Thoracic aorta (tissue), 2 donors: Measurements from ENCODE around the gene CCDC66. TPM values are rescaled to one million over a fixed set of nuclear protein-coding genes. Genes with fewer than 3 reads are reported as not detected.
A peak's percentile ranks its signal among the peaks of the same experiment; 100 is the strongest.
"Not testable (repeated sequence)": the region's sequence is repeated elsewhere in the genome, so short reads cannot be mapped to it uniquely, and the experiment has no call there.

ENCODE experiments used
- ATAC-seq: fragments of 150-250 bp; one replicate; pipeline ENCODE4 v1.8.0; 2017; ENCODE audit warnings: low read depth; ENCODE audit not compliant: insufficient number of reproducible peaks, low FRiP score
- DNase-seq: peaks from one replicate; pipeline ENCODE4 v3.0.0-alpha.2; 2020; ENCODE audit warnings: low spot score
- H3K27ac ChIP-seq, 2 donors: fragments of 200-600 bp; sonication (generic); 1 replicate in 1 of 2; 2 replicates in 1 of 2; pipeline ENCODE4 v1.5.1; 2016; ENCODE audit warnings: mild to moderate bottlenecking in 2 of 2, moderate library complexity in 2 of 2
- H3K27me3 ChIP-seq: fragments of 200-600 bp; sonication (generic); replicated peaks from 2 replicates; pipeline ENCODE4 v1.6.0; 2016; ENCODE audit warnings: mild to moderate bottlenecking; ENCODE audit not compliant: insufficient read depth
- H3K36me3 ChIP-seq: fragments of 200-600 bp; sonication (generic); one replicate; pipeline ENCODE4 v1.5.1; 2016
- H3K4me1 ChIP-seq, 2 donors: fragments of 200-600 bp; sonication (generic); 1 replicate in 1 of 2; 2 replicates in 1 of 2; pipeline versions ENCODE4 v1.5.1 to v1.6.0; 2016; ENCODE audit warnings: low read depth in 2 of 2, mild to moderate bottlenecking in 1 of 2; ENCODE audit not compliant: control insufficient read depth in 1 of 2
- H3K4me3 ChIP-seq: fragments of 200-600 bp; sonication (generic); 2 replicates; pipeline ENCODE4 v1.5.1; 2016; ENCODE audit warnings: mild to moderate bottlenecking
- H3K9me3 ChIP-seq: fragments of 200-600 bp; sonication (generic); 2 replicates; pipeline ENCODE4 v1.5.1; 2016
- CTCF ChIP-seq: fragments of 200-600 bp; sonication (generic); IDR thresholded peaks from one replicate; pipeline ENCODE4 v1.5.1; 2019; ENCODE audit warnings: antibody characterized with exemption
- total RNA-seq, 2 donors: library from RNA; depleted of rRNA; stranded (reverse); fragments of >200 nt; gene quantifications; one replicate each; pipeline versions ENCODE4 v1.1.0 to v1.2.3, GENCODE V29; 2016

The CCDC66 gene
- total RNA-seq, 2 donors from 2014 or later = 11.0 to 98.1 TPM

- Histone ChIP-seq H3K4me3 (no peak overlapping the region), H3K4me1 (no peaks in the 10 kb centered on the region), H3K27me3 (no peaks in the 10 kb centered on the region), H3K27ac (no peak overlapping the region), H3K36me3 (no peaks in the 10 kb centered on the region), H3K9me3 (no peaks in the 10 kb centered on the region)
- DNase-seq (no peak), ATAC-seq (no peak)
- TF ChIP-seq CTCF = no peak
Measured at GRCh38 chr3:56547486-56547885, 9.5 kb upstream of the CCDC66 start.

GRCh38 chr3:56557831-56558170, 826 bp downstream of the CCDC66 start:
- H3K27me3 ChIP-seq = no peaks in the 10 kb centered on the region
- H3K36me3 ChIP-seq = peaks cover 2% of the 10 kb centered on the region
- no peak for DNase-seq
- peaks cover 11 to 13% of the 10 kb centered on the region in 2 donors for H3K4me1 ChIP-seq
- peak overlapping the region; percentile 89 for H3K4me3 ChIP-seq
- no peak for TF ChIP-seq CTCF
- H3K9me3 ChIP-seq = no peaks in the 10 kb centered on the region
- H3K27ac ChIP-seq = peak overlapping the region; percentile 70 to 84
- no peak for ATAC-seq

- Histone ChIP-seq H3K36me3 (peaks cover 27% of the 10 kb centered on the region), H3K27me3 (no peaks in the 10 kb centered on the region)
- no peak for ATAC-seq
Measured at GRCh38 chr3:56573501-56573900, 16.5 kb downstream of the CCDC66 start.

GRCh38 chr3:56581941-56582340, 25.0 kb downstream of the CCDC66 start:
- not testable (repeated sequence) for H3K4me3 ChIP-seq, H3K36me3 ChIP-seq, H3K27me3 ChIP-seq, DNase-seq, H3K9me3 ChIP-seq, ATAC-seq, H3K27ac ChIP-seq, H3K4me1 ChIP-seq

More at GRCh38 chr3:56573501-56573900, 16.5 kb downstream of the CCDC66 start:
- no peaks in the 10 kb centered on the region for H3K4me1 ChIP-seq
- TF ChIP-seq CTCF = no peak
- H3K27ac ChIP-seq = no peak overlapping the region
- no peaks in the 10 kb centered on the region for H3K9me3 ChIP-seq
- no peak overlapping the region for H3K4me3 ChIP-seq
- no peak for DNase-seq

GRCh38 chr3:56584275-56584674, 27.3 kb downstream of the CCDC66 start:
- not testable (repeated sequence) for H3K36me3 ChIP-seq, H3K9me3 ChIP-seq, H3K27me3 ChIP-seq, H3K4me3 ChIP-seq, H3K27ac ChIP-seq, H3K4me1 ChIP-seq, ATAC-seq, DNase-seq

- no peaks in the 10 kb centered on the region for H3K27me3 ChIP-seq
- TF ChIP-seq CTCF = no peak
- no peak for ATAC-seq
Measured at GRCh38 chr3:56590814-56591213, 33.8 kb downstream of the CCDC66 start.

More at GRCh38 chr3:56590814-56591213, 33.8 kb downstream of the CCDC66 start:
- Histone ChIP-seq H3K4me3 (no peak overlapping the region), H3K9me3 (no peaks in the 10 kb centered on the region), H3K4me1 (no peaks in the 10 kb centered on the region), H3K27ac (no peak overlapping the region), H3K36me3 (no peaks in the 10 kb centered on the region)
- DNase-seq = no peak
